HCT116 (cell line): ENCODE data around the gene ANKRD24. TPM values are rescaled to one million over a fixed set of nuclear protein-coding genes. Genes with fewer than 3 reads are reported as not detected.

Experiments used
- ATAC-seq: fragments of 200-7000 bp; cut with Tn5 transposase; 2 replicates; pipeline ENCODE4 v1.9.1; 2020; ENCODE audit warnings: mild to moderate bottlenecking, moderate library complexity
- BruUV-seq: library from RNA; stranded (reverse); fragments of 400-500 nt; replicated peaks from 2 replicates; lab custom pipeline; 2021; lab: Mats Ljungman, UMichigan
- CTCF ChIA-PET: fragments of 300-600 bp; sonication (Branson Sonifier 250); formaldehyde crosslinking; loops from one replicate; lab custom pipeline; 2021; ENCODE audit warnings: antibody characterized with exemption; lab: Charles Lee
- POLR2A ChIA-PET: fragments of 300-600, 350-600 bp; sonication (Branson Sonifier 250); formaldehyde crosslinking; loops from one replicate; lab custom pipeline; 2021; ENCODE audit warnings: antibody characterized with exemption; lab: Charles Lee
- RAD21 ChIA-PET, 2 experiments: fragments of 300-600 bp; sonication (Branson Sonifier 250); formaldehyde crosslinking; loops; one replicate each; lab custom pipeline; 2023; ENCODE audit warnings: low total read pairs in 2 of 2; ENCODE audit not compliant: uncharacterized antibody in 2 of 2, unreplicated experiment in 2 of 2, low non-redundant PET in 1 of 2; lab: Charles Lee
- DNase-seq: peaks from one replicate; pipeline ENCODE4 v3.0.0-alpha.2; 2010; ENCODE audit warnings: low read depth, low spot score
- H2AFZ ChIP-seq: fragments of 200-600 bp; shearing (Covaris generic), sonication (generic); 2 replicates; pipeline ENCODE4 v1.6.1; 2017; ENCODE audit warnings: low read depth, mixed run types, mixed read lengths, antibody characterized with exemption, low read length; ENCODE audit not compliant: poor library complexity, severe bottlenecking
- H3K27ac ChIP-seq: 2 replicates; pipeline ENCODE4 v1.5.1; 2012; ENCODE audit warnings: low read depth, low read length
- H3K27me3 ChIP-seq: fragments of 200-600 bp; sonication (generic); 2 replicates; pipeline ENCODE4 v1.6.1; 2016; ENCODE audit warnings: mixed run types, low read length, mixed read lengths; ENCODE audit not compliant: insufficient read depth
- H3K36me3 ChIP-seq, 2 experiments: fragments of 200-500 bp in 1 of 2; fragments of 200-600 bp in 1 of 2; sonication (Bioruptor generic) in 1 of 2; sonication (generic) in 1 of 2; 2 replicates each; pipeline versions ENCODE4 v1.5.1 to v1.6.1; 2014 to 2016; ENCODE audit warnings: low read length in 2 of 2, inconsistent platforms in 1 of 2, mixed read lengths in 1 of 2, mixed run types in 1 of 2; ENCODE audit not compliant: insufficient read depth in 2 of 2, control insufficient read depth in 1 of 2
- H3K4me1 ChIP-seq, 2 experiments: fragments of 200-600 bp in 1 of 2; sonication (generic) in 1 of 2; 2 replicates each; pipeline versions ENCODE4 v1.5.1 to v1.6.1; 2012 to 2017; ENCODE audit warnings: low read length in 2 of 2, inconsistent platforms in 1 of 2, mild to moderate bottlenecking in 1 of 2, mixed read lengths in 1 of 2, mixed run types in 1 of 2, moderate library complexity in 1 of 2; ENCODE audit not compliant: insufficient read depth in 2 of 2, control insufficient read depth in 1 of 2
- H3K4me2 ChIP-seq: fragments of 200-600 bp; sonication (generic); 2 replicates; pipeline ENCODE4 v1.6.1; 2017; ENCODE audit warnings: mixed run types, low read length, mixed read lengths
- H3K4me3 ChIP-seq, 2 experiments: fragments of 200-600 bp in 1 of 2; sonication (generic) in 1 of 2; replicated peaks in 1 of 2; 2 replicates each; pipeline ENCODE4 v1.5.1; 2011 to 2016; ENCODE audit warnings: low read length in 2 of 2, control low read depth in 1 of 2, low read depth in 1 of 2, mild to moderate bottlenecking in 1 of 2, mixed read lengths in 1 of 2, mixed run types in 1 of 2
- H3K79me2 ChIP-seq: fragments of 200-600 bp; sonication (generic); 2 replicates; pipeline ENCODE4 v1.6.1; 2017; ENCODE audit warnings: mild to moderate bottlenecking, mixed run types, low read length, moderate library complexity, mixed read lengths; ENCODE audit not compliant: insufficient read depth
- H3K9ac ChIP-seq: fragments of 200-600 bp; sonication (generic); 2 replicates; pipeline ENCODE4 v1.6.1; 2016; ENCODE audit warnings: low read length, mixed read lengths
- H3K9me2 ChIP-seq: fragments of 200-600 bp; sonication (generic), shearing (Covaris generic); 2 replicates; pipeline ENCODE4 v1.6.1; 2017; ENCODE audit warnings: mixed run types, mild to moderate bottlenecking, moderate library complexity; ENCODE audit not compliant: insufficient read depth
- H3K9me3 ChIP-seq, 2 experiments: fragments of 200-500 bp in 1 of 2; fragments of 200-600 bp in 1 of 2; sonication (Bioruptor generic) in 1 of 2; sonication (generic) in 1 of 2; 2 replicates each; pipeline ENCODE4 v1.6.1; 2014 to 2017; ENCODE audit warnings: low read length in 2 of 2, mixed read lengths in 2 of 2, inconsistent platforms in 1 of 2, low read depth in 1 of 2, mild to moderate bottlenecking in 1 of 2, mixed run types in 1 of 2, moderate library complexity in 1 of 2; ENCODE audit not compliant: control insufficient read depth in 1 of 2, insufficient read depth in 1 of 2
- H4K20me1 ChIP-seq: fragments of 200-600 bp; sonication (generic), shearing (Covaris generic); 2 replicates; pipeline ENCODE4 v1.6.1; 2017; ENCODE audit warnings: mixed run types, mild to moderate bottlenecking, moderate library complexity; ENCODE audit not compliant: insufficient read depth
- CEBPB ChIP-seq: IDR thresholded peaks from 2 replicates; pipeline ENCODE4 v1.6.1; 2012; ENCODE audit warnings: low read depth
- EGR1 ChIP-seq: IDR thresholded peaks from 2 replicates; pipeline ENCODE4 v1.6.1; 2012; ENCODE audit warnings: low read depth
- EZH2 ChIP-seq: fragments of 200-600 bp; sonication (generic); IDR thresholded peaks from 2 replicates; pipeline ENCODE4 v1.6.1; 2017; ENCODE audit warnings: antibody characterized with exemption, mixed run types
- FOSL1 ChIP-seq: IDR thresholded peaks from 2 replicates; pipeline ENCODE4 v1.6.1; 2012; ENCODE audit warnings: low read depth
- POLR2A ChIP-seq: IDR thresholded peaks from 2 replicates; pipeline ENCODE4 v1.7.0; 2011; ENCODE audit warnings: borderline replicate concordance; ENCODE audit not compliant: insufficient read depth, insufficient read length; ENCODE audit errors: extremely low read depth
- RAD21 ChIP-seq: IDR thresholded peaks from 2 replicates; pipeline ENCODE4 v1.6.1; 2012; ENCODE audit warnings: low read depth, mild to moderate bottlenecking
- REST ChIP-seq: IDR thresholded peaks from 2 replicates; pipeline ENCODE4 v1.6.1; 2012; ENCODE audit warnings: low read depth
- SP1 ChIP-seq: IDR thresholded peaks from 2 replicates; pipeline ENCODE4 v1.6.1; 2012; ENCODE audit warnings: low read depth
- SRF ChIP-seq: IDR thresholded peaks from 2 replicates; pipeline ENCODE4 v1.6.1; 2012; ENCODE audit warnings: low read depth
- ZFX ChIP-seq: fragments of 450-650 bp; IDR thresholded peaks from 2 replicates; pipeline ENCODE4 v1.6.1; 2017
- intact Hi-C: fragments of 100-400 bp; cut with micrococcal nuclease; formaldehyde crosslinking; loops from 2 replicates; pipeline ENCODE4 v1.10.0; 2022
- total RNA-seq: library from RNA; stranded (reverse); gene quantifications from one replicate; pipeline ENCODE4 v1.2.1, GENCODE V29; 2021; ENCODE audit not compliant: unreplicated experiment

The ANKRD24 gene
- total RNA-seq, 1 experiment from 2014 or later, result 1.7 TPM

- H3K9ac ChIP-seq, result no peak overlapping the region
- no peaks in the 10 kb centered on the region for H3K36me3 ChIP-seq
- H3K79me2 ChIP-seq, result no peaks in the 10 kb centered on the region
- BruUV-seq, result no TSS peak
- no peak overlapping the region for H3K4me3 ChIP-seq
- H3K9me2 ChIP-seq, result no peaks in the 10 kb centered on the region
- DNase-seq (no peak), ATAC-seq (no peak)
- H2AFZ ChIP-seq, result no peak overlapping the region
- ChIA-PET CTCF (no interaction called here), POLR2A (no interaction called here), RAD21 (no interaction called here)
- no peak for TF ChIP-seq REST
- no peak for TF ChIP-seq SRF
- TF ChIP-seq SP1, result no peak
- no peak for TF ChIP-seq EGR1
- TF ChIP-seq CEBPB, result no peak
- no peak for TF ChIP-seq ZFX
- no peak for TF ChIP-seq EZH2
- TF ChIP-seq POLR2A, result no peak
- TF ChIP-seq FOSL1, result no peak
- no peak for TF ChIP-seq RAD21
- no peak overlapping the region for H3K27ac ChIP-seq
- H3K4me2 ChIP-seq, result no peak overlapping the region
- no peaks in the 10 kb centered on the region for H3K9me3 ChIP-seq
- intact Hi-C loops, result no loop called here
- no peaks in the 10 kb centered on the region for H3K27me3 ChIP-seq
- H4K20me1 ChIP-seq, result no peaks in the 10 kb centered on the region
- H3K4me1 ChIP-seq, result peaks cover 19 to 32% of the 10 kb centered on the region in 2 experiments
These were observed 27.8 kb downstream of the ANKRD24 start for GRCh38 chr19:4210166-4210731.
